HG02885 (cell line): ENCODE measurements around the gene NOL3.

ENCODE experiments used
- ATAC-seq: cut with Tn5 transposase; IDR thresholded peaks from one replicate; pipeline ENCODE4 v1.9.1; 2021; ENCODE audit warnings: mild to moderate bottlenecking; ENCODE audit not compliant: unreplicated experiment, poor library complexity

Gene NOL3

DNA sequence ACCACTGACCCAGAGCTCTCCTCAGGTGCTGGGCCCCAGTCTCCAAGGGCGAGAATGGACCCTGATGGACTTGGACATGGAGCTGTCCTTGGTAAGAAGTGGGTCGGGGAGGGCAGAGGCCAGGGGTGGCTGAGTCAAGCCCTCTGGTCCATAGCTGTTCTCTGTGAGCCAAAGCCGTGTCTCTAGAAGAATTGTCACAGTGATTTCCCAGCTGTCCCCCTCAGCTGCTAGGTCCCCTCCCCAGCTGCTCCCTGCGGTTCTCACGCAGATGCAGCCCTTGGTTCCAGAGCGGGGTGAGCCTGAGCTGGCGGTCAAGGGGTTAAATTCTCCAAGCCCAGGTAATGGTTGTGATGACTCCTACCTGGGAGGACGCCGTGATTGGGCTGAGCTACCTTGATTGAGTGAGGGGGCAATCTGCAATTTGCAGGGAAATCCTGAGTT, 1.3 kb upstream of the NOL3 start:
- no peak for ATAC-seq

DNA sequence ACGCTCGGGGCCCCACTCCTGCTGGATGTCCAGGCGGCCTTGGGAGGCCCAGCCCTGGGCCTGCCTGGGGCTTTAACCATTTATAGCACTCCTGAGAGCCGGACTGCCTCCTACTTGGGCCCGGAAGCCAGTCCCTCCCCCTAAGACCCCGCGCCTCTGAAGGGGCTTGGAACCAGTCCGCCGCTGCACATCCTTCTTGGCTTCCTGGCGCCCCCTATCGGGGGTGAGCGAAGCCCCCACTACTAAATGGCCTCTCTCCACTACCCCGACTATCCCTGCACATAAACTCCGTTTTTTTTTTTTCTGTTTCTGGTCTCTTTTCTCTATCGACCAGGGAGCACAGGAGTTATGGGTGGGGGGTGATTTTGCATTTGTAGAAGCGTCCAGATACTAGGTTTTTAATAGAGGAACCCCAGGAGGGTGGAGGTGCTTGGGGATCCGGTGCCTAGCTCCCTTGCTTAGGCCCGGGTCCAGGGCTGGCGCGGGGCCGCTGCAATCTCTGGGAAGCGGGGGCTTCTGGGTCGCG, 633 bp upstream of the NOL3 start:
- no peak for ATAC-seq

DNA sequence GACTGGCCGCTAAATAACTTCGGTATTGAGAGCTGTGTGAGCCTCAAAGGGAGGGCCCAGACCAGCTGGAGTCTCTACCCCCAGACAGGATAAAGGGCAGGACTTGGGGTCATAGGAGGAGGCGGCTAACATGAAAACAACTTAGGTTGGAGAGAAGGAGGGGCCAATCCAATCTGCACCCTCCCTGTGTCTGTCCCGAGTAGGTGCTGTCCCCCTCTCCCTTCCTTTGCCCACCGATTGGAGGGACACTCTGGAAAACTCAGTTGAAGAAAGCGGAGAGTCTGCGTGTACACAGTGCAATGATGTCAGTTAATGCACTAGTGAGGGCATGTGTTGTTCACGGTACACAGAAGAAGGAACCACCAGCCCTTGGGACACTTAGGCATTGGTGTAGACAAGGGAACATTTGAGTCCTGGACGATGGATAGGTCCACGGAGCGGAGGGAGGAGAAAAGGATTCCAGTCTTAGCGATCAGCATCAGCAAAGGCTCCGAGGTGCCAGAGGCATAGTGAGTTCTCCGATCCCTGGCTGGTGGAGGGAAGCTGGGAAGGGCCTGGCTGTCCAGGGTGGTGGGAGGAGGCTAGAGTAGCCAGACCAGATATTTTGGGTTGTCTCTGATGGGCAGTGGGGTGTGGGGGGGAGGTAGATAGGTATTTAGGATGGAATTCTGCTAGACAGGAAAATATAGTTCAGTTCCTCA, 761 bp downstream of the NOL3 start:
- no peak for ATAC-seq

DNA sequence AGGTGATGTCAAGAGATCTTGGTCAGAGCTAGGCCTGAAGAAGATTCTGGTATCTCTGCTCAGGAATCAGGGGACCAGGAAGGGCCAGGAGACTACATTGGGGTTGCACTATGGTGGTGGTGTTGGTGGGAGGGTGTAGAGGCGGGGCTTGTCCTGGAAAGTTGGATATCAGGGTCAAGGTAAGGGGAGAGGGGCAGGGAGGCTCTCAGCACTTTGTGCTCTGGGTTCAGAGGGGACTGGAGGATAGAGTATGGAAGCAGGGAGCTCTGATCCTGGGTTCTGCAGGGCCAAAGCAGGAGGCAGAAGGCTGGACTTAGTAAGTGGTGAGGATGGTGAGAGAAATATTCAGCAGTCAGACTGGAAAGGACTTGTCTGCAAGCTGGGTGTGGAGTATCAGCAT, 3.0 kb downstream of the NOL3 start:
- ATAC-seq = no peak

DNA sequence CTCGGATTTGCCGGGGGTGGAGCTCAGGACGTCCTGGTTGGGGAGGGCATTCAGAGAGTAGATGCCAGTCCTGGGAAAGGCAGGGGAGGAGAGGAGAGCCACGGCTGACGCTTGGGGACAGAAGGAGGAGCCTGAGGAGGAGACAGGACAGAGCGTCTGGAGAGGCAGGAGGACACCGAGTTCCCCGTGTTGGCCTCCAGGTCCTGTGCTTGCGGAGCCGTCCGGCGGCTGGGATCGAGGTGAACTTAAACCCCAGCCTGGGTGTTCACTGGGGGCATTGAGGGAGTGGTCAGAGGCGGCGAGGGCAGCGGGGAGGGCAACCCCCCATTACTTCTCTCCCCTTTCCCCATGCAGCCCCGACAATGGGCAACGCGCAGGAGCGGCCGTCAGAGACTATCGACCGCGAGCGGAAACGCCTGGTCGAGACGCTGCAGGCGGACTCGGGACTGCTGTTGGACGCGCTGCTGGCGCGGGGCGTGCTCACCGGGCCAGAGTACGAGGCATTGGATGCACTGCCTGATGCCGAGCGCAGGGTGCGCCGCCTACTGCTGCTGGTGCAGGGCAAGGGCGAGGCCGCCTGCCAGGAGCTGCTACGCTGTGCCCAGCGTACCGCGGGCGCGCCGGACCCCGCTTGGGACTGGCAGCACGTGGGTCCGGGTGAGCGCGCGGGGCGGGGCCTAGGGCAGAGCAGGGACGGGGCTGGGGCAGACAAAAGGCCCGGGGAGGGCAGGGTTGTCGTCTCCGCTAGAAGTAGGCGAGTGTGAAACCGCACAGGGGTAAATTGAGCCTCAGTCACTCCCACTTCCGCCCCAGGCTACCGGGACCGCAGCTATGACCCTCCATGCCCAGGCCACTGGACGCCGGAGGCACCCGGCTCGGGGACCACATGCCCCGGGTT, 3.7 kb downstream of the NOL3 start:
- ATAC-seq = peak; percentile 38

DNA sequence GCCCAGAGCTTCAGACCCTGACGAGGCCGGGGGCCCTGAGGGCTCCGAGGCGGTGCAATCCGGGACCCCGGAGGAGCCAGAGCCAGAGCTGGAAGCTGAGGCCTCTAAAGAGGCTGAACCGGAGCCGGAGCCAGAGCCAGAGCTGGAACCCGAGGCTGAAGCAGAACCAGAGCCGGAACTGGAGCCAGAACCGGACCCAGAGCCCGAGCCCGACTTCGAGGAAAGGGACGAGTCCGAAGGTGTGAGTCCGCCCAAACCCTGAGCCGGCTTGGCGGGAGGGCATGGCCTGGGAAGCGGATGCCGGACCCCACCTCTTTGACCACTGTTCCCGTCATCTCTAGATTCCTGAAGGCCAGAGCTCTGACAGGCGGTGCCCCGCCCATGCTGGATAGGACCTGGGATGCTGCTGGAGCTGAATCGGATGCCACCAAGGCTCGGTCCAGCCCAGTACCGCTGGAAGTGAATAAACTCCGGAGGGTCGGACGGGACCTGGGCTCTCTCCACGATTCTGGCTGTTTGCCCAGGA, 4.4 kb downstream of the NOL3 start:
- no peak for ATAC-seq

DNA sequence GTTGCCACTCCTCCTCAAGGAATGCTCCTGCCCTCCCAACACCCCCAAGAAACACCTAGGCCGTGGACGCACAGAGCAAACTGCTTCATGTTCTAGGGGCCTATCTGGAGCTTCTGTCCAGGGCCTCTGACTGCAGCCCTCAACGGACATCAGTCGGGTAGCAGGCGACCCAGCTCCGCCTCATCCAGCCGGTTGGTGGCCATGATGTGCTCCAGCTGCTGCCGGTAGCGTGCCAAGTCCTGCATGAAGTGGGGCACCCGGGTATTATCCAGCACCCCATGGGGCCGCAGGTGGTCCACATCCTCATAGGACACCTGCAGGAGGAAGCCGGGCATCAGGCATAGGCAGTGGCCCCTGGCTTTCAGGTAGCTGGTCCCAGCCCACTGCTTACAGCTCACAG, 6.3 kb downstream of the NOL3 start:
- ATAC-seq = no peak

DNA sequence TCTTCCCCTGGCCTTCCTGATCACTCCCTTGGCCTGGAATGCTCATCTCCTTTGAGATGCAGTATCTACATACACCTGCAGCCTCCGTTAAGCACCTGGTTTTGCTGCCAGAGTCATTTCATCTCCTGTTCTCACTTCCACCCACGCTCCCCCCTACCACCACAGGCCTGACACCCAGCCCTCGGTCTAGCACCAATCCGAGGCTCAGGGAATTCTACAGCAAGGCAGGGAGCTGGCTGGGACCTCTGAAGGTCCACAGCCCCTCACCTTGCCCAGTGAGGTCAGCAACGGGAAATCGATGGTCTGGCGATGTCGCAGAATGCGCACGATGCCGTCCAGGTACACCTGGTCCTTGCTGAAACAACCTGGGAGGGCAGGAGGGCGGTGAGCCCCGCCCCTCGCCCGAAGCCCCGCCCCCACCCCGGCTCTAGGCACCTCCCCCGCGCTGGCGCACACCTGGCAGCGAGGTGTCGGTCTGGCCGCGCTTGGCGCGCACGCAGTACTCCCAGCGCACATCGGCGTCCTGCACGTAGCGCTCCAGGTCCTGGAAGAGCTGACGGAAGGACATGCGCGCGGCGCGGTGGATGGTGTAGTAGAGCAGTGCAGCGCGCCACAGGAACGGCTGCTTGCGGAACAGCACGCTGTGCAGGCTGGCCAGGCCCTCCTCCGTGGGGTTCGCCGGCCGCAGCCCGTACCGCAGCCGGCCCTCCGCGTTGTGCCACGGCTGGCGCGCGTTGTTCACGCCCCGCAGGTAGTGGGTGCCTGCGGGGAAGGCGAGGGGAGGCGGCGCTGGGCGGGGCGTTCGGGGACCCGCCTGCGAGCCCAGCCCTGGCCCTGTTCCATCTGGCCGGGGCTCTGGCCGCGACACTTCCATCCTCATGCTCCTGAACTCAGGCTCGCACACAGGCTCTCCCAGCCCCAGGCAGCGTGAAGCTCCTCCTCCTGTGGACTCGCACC, 7.7 kb downstream of the NOL3 start:
- ATAC-seq = no peak

DNA sequence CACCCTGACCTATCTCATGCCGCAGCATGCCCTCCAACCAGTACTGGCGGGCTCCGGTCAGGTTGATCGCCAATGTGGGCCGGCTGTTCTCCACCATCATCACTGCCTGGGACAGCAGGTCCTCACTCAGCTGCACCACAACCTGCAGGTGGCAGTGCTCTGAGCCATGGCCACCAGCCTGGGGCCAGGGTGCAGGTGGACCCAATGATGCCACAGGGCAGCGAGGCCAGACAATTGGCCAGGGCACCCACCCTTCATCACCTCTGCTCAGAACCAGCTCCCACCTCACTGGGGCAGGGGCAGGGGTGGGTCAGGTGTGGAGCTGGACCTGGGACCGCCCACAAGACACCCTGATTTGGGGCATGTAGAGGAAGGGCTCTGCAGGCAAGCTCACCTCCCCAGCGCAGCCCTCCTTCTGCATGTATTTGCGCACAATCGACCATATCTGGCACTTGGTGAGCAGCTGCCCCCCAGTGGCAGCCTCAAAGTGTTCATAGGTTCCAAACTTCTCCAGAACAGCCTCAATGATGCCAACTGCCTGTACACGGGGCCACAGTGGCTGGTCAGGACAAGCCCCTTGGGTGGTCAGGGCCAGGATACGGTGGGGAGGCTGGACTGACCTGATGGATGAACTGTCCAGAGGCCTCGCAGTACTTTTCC, 9.2 kb downstream of the NOL3 start:
- no peak for ATAC-seq

DNA sequence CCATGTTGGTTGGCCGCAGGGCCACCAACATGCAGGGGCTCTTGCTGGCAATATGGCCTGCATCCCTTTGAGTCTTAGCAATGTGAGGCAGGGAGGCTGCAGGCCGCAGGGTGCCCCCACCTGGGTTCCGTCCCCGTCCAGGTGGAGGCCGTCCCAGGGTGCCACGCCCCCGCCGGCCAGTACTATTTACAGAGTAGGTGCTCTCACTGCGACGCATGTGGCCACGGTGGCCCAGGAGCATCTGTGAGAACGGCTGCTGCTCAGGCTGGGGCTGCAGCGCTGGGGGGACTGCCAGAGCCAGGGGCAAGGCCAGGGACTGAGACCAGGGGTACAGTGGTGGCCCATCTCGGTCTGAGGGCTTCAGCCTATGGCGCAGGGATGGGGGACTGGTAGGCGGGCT, 9.8 kb downstream of the NOL3 start:
- no peak for ATAC-seq

DNA sequence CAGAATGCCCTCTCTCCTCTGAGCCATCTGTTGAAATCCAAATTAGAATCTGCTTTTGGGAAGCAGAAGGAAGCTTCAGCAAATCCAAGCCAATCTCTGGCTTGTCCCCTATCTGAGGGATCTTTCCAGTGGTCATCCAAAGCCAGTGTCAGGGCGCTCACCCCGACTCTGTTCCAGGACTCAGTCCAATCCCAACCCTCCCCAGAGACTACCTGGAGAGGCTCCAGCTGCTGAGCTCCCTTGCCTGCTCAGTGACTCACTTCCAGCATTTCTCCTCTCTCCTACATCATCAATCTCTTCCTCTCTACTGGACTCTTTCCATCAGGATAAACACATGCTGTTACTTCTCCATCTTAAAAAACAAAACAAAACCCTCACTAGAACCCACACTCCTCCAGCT, 11.0 kb downstream of the NOL3 start:
- no peak for ATAC-seq

DNA sequence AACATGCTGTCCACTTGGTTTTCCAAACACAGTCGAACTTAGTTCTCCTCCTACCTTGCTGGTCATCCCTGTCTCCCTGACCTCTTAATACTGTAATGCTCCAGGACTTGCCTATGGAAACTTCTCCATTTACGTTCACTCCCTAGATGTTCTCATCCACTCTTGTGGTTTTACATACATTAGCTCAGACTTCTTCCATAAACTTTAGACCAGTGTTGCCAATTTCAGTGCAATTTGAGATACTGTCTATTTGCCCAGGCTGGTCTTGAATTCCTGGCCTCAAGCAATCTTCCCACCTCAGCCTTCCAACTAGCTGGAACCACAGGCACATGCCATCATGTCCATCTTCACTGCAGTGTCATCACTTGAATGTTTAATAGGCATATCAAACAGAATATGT, 11.9 kb downstream of the NOL3 start:
- ATAC-seq = no peak

DNA sequence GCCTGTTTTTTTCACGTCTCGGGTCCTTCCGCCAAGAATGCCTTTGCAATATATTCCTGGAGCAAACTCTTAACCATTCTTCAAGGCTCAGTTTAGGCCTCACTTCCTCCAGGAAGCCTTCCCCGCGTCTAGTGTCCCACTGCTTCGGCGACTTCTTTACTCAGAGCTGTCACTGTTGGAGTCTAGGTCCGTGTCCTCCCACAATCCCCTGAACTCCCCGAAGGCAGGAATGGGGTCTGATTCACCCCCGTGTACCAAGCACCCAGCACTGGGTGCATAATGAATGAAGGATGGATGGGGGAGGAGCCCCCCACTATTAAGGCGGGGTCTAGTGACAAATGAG, 12.9 kb downstream of the NOL3 start:
- ATAC-seq = no peak

DNA sequence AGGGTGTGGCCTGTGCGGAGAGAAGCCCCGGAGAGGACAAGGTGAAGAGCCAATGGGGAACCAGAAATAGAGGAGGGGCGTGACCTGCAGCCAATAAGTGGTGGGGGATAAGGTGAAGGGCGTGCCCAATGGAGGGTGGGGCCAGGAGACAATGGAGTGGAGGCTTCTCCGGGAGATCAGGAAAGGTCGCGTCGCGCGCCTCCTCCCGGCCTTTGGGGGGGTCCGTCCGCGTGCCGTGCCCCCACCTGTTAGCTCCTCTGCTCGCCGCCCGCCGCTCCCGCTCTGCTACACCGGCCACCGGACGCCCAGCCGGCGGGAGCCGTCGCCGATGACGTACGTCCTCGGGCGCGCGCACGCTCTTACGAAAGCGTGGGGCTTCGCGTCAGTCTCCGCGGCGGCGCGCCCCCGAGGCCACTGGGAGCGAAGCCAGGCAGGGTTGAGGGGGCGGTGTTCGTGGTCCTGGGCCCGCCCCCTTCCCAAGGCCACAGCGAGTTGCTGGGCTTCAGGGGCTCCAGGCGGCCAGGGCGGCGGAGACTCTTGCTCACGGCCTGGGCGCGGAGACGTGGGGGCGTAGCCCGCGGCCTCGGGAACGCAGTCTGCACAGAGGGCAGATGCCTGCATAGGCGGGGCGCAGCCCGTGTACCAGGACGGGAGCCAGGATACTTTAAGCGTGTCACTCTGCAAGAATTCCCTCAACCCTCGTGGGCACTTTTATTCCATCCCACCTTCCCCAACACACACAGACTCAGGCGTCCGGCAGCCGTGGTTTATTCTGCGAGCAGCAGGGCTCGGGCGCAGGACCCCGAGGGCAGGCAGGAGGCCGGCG, 13.5 kb downstream of the NOL3 start, which contains the start of gene MATCAP1:
TSS of gene MATCAP1 (minus strand) at position 337 of the 826 bp plus-strand sequence. CDS start 3,353 bp downstream, outside the sequence.
- ATAC-seq = peak; percentile 94

DNA sequence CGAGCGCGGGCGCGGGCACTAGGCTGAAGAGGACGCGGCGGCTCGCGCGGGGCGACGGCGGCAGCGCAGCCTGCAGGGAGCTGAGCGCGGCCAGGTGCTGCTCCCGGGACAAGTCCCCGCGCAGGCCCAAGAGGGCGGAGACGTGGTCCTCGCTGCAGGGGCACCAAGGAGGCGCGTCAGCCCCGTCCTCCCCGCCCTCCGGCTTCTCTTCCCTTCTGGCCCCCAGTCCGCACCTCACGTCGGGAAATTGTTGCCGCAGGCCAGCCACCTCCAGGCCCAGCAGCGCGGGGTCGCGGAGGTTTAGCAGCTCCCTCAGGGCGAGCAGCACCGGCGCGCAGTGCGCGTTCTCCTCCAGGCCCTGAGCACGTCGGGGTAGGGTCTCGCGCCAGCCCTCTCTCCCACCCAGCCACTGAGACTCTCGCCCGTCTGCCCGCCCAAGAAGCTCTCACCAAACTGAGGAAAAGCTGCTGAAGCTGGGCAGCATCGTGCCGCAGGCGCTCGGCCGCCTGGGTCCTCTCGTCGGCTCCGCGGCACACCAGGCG, 14.2 kb downstream of the NOL3 start:
- peak; percentile 9 for ATAC-seq

DNA sequence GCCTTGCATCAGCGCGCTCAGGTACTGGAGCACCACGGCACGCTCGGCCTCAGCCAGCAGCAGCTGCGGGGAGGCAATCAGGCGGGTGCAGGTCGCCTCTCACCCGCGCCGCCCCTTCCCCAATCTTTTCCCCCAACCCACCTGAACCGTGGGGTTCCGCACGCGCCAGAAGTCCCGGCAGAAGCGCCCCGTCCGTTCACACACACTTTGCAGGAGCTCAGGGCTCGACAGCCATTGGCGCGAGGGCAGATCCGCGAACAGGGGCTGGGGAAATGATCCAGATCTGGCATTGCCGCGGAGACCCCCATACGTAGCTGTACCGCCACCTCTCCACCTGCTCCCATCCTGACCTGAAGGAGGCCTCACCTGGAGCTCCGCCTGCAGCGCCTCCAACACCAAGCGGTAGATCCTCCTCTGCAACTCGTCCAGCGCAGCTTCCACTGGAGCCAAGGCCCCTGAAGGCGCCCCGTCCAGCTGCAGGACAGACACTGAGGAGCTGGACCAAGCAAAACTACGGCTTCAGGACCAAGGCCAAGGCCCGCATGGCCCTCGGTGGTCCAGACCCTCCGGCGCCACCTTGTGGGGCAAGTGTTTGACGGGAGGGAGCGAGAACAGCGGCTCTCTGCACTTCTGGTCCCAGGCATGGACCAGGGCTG, 14.8 kb downstream of the NOL3 start:
- no peak for ATAC-seq

DNA sequence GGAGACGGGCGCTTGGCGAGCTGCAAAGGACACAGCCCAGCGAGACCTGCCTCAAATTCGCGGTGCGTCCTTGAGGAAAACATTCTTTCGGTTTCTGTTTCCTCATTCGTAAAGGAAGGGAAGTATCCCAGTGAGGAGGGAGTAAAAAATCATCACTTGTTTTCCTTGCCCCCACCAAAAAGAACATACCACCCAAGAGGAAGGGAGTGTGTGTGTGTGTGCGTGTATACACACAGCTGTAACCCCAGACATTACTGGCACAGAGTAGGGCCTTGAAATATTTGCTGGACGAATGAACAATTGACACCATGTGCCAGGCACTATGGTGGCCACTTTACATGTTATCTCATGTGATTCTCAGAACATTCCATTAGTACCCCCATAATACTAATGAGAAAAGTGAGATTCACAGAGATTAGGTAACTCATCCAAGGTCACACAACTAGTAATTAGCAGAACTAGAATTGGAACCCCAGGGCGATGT, 15.4 kb downstream of the NOL3 start:
- no peak for ATAC-seq

DNA sequence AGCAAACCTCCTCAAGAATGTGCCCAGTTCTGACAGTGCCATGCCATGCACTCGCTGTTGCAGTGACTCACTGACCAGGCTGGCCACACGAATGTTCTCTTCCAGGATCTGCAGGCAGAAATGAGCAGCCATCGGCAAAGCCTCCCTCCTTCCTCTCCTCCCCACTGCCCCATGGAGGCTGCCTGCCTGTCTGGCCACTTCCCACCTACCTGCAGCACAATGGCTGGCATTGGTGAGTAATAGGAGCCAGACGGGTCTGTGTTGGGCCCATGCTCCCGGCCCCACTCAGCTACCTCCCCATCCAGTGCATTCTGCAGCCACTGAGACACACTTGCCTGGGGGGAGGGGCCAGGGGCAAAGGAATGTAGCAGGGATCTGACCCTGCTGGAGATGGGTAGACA, 16.2 kb downstream of the NOL3 start:
- ATAC-seq = no peak
